Nephron progenitor cell (in vitro differentiated cells): Measurements from ENCODE around the gene CREB5.
A peak's percentile ranks its signal among the peaks of the same experiment; 100 is the strongest.

Source experiments
- DNase-seq: peaks from one replicate; pipeline ENCODE4 v3.0.0; 2021
- H3K27ac Mint-ChIP-seq: 2 replicates; pipeline ENCODE4 v1.8.0; 2021; ENCODE audit warnings: mild to moderate bottlenecking, moderate library complexity, mixed read lengths
- H3K27me3 Mint-ChIP-seq: 2 replicates; pipeline ENCODE4 v1.8.0; 2021; ENCODE audit warnings: mild to moderate bottlenecking, low read depth, mixed read lengths; ENCODE audit not compliant: poor library complexity
- H3K36me3 Mint-ChIP-seq: 2 replicates; pipeline ENCODE4 v1.8.0; 2021; ENCODE audit warnings: low read depth, mixed read lengths
- H3K4me1 Mint-ChIP-seq: 2 replicates; pipeline ENCODE4 v1.8.0; 2021; ENCODE audit warnings: mixed read lengths
- H3K4me3 Mint-ChIP-seq: 2 replicates; pipeline ENCODE4 v1.8.0; 2021; ENCODE audit warnings: mild to moderate bottlenecking, moderate library complexity, mixed read lengths
- H3K9me3 Mint-ChIP-seq: 2 replicates; pipeline ENCODE4 v1.8.0; 2021; ENCODE audit warnings: mild to moderate bottlenecking, moderate library complexity, mixed read lengths
- TF ChIP-seq, protein P1 (sequence below): fragments of 200-600 bp; sonication (generic); IDR thresholded peaks from 2 replicates; pipeline ENCODE4 v1.5.0; 2021; ENCODE audit warnings: antibody characterized with exemption

Gene CREB5

DNA sequence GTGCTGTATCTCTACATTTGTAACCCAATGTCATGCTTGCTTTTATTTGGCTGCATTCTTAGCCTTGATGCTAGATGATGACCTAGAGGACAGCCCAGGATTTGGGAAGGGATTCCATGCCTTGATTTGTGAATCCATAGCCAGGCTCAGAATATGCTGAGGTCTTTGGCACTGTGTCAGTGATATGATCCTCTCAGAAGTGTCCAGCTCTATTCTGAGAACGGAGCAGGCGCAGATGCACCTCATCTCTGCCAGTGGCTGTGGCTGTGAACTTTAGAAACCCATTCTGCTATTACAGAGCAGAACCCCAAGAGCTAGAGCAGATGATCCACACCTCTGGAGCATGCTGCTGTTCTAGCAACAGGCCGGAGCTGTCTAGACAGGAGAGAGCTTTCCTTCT is 333.0 kb downstream of the CREB5 start:
- Mint-ChIP-seq H3K36me3 (no peaks in the 10 kb centered on the region), H3K4me3 (no peak overlapping the region), H3K27me3 (no peaks in the 10 kb centered on the region), H3K27ac (no peak overlapping the region), H3K9me3 (peaks cover 3% of the 10 kb centered on the region), H3K4me1 (peaks cover 66% of the 10 kb centered on the region)
- no peak for DNase-seq
- TF ChIP-seq, protein P1, sequence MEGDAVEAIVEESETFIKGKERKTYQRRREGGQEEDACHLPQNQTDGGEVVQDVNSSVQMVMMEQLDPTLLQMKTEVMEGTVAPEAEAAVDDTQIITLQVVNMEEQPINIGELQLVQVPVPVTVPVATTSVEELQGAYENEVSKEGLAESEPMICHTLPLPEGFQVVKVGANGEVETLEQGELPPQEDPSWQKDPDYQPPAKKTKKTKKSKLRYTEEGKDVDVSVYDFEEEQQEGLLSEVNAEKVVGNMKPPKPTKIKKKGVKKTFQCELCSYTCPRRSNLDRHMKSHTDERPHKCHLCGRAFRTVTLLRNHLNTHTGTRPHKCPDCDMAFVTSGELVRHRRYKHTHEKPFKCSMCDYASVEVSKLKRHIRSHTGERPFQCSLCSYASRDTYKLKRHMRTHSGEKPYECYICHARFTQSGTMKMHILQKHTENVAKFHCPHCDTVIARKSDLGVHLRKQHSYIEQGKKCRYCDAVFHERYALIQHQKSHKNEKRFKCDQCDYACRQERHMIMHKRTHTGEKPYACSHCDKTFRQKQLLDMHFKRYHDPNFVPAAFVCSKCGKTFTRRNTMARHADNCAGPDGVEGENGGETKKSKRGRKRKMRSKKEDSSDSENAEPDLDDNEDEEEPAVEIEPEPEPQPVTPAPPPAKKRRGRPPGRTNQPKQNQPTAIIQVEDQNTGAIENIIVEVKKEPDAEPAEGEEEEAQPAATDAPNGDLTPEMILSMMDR: no peak

DNA sequence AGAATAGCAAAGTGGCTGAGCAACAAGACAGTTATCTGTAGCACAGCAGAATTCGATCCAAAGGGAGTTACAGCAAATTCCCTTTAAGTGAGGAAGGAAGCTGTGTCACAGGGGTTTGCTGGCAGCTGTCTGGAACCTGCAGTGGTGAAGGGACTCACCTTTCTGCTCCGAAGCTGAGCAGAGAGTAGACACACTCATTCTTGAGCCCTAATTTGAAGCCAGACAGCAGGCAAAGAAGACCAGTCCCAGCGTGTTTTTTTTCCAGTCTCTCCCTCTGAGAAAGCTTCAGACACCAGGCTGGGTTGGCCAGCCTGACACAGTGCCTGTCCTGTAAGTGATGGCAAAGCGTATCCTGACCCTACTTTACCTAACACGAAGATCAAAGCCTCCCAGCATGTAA is 335.1 kb downstream of the CREB5 start:
- TF ChIP-seq, protein P1: no peak
- Mint-ChIP-seq H3K4me1 (peaks cover 57% of the 10 kb centered on the region), H3K27ac (no peak overlapping the region), H3K9me3 (peaks cover 3% of the 10 kb centered on the region), H3K27me3 (no peaks in the 10 kb centered on the region), H3K4me3 (peak overlapping the region; percentile 29), H3K36me3 (no peaks in the 10 kb centered on the region)
- DNase-seq: no peak

DNA sequence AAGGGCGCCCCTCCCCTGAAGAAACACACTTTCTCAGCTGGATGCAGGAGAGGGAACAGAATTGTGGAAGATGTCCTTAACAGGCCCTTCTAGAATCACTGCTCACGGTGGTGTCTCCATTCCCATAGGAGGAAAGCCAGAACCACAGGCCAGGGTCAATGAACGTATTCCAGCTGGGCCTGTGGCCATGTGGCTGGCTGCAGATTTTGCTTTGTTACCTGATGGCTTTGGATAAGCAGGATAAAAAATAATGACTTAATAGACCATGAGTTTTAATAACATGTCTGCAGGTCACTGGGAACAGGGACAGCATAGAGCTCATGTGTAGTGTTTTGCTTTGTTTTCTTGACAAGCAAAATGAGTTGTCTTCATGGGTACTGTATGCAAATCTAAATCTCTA is 335.5 kb downstream of the CREB5 start:
- DNase-seq: no peak
- H3K36me3 Mint-ChIP-seq: no peaks in the 10 kb centered on the region
- TF ChIP-seq, protein P1: no peak
- no peaks in the 10 kb centered on the region for H3K9me3 Mint-ChIP-seq
- H3K27ac Mint-ChIP-seq: no peak overlapping the region
- H3K4me1 Mint-ChIP-seq: peaks cover 57% of the 10 kb centered on the region
- peak overlapping the region; percentile 29 for H3K4me3 Mint-ChIP-seq
- H3K27me3 Mint-ChIP-seq: no peaks in the 10 kb centered on the region

DNA sequence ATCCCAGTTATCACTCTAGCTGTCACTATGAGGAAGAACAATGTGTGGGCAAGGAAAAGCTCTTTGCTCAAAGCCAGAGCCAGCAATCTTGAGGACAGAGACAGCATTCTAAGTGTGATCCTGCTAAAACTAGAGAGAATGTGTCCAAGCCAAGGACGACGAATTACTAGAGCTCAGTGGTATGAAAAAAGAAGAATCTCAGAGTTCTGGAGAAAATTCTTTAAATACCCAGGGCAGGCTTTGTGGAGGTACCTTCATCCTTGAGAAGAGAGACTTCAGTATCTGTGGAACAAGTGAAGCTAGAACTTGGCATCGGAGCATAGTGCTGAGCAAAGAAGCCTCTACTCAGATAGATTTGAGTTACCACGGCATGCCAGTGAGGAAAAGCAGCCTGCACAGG is 336.0 kb downstream of the CREB5 start:
- TF ChIP-seq, protein P1: no peak
- DNase-seq: no peak
- H3K4me3 Mint-ChIP-seq: no peak overlapping the region
- no peak overlapping the region for H3K27ac Mint-ChIP-seq
- H3K36me3 Mint-ChIP-seq: no peaks in the 10 kb centered on the region
- H3K4me1 Mint-ChIP-seq: peaks cover 57% of the 10 kb centered on the region
- H3K9me3 Mint-ChIP-seq: no peaks in the 10 kb centered on the region
- no peaks in the 10 kb centered on the region for H3K27me3 Mint-ChIP-seq

DNA sequence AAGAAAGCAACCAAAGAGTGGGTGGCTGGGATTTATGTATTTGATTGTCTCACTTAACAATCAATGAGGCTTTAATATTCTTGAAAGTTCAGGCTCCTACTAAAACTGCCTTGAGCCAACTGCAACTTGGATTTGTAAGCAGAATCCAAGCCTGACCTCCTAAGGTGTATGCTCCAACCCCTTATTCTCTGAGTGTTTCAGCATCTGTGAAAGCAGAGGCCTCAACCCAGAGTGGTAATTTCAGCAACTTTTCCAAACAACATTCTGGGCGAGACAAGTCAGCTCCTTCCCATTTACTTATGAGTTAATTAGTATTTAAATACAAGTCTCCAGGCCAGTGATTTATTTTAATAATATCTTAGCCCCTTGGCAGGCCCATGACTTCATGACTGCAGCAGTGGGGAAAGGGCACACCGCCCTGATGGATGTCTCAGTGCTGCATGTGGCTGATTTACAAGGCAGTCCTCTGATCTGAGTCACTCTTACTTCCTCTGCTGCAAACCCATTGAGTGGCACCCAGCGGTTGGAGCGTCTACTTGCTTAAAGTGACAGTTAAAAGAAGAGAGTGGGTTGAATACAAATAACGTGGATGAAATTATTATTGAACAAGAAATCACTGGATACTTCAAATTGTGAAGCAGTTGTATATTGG is 336.7 kb downstream of the CREB5 start:
- H3K4me1 Mint-ChIP-seq: peaks cover 57% of the 10 kb centered on the region
- peak; percentile 22 for DNase-seq
- TF ChIP-seq, protein P1: no peak
- H3K36me3 Mint-ChIP-seq: no peaks in the 10 kb centered on the region
- no peaks in the 10 kb centered on the region for H3K9me3 Mint-ChIP-seq
- H3K27ac Mint-ChIP-seq: no peak overlapping the region
- H3K4me3 Mint-ChIP-seq: peak overlapping the region; percentile 9
- H3K27me3 Mint-ChIP-seq: no peaks in the 10 kb centered on the region

DNA sequence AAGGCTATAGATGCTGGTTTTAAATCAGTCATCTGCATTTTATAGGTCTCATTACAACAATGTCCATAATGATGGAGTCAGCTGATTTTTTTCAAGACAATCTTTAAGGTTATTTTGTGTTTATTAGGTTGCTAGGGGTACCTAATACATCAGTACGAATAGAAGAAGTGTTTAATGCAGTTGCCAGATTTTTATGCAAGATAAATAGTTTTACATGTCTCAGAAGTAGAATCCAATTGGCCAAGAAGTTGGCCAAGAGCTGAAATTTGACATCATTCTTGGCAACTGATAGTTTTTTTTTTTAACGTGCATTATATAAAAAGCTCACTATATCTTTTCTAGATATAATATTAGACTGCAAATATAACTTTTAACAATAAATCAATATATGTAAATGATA is 337.3 kb downstream of the CREB5 start:
- Mint-ChIP-seq H3K27ac (no peak overlapping the region), H3K9me3 (no peaks in the 10 kb centered on the region), H3K36me3 (no peaks in the 10 kb centered on the region), H3K4me3 (no peak overlapping the region), H3K27me3 (no peaks in the 10 kb centered on the region), H3K4me1 (peaks cover 57% of the 10 kb centered on the region)
- no peak for DNase-seq
- TF ChIP-seq, protein P1: no peak
